ENCODE data around the gene KRTAP10-10.
"Not testable (repeated sequence)": the region's sequence is repeated elsewhere in the genome, so short reads cannot be mapped to it uniquely, and the experiment has no call there.

KRTAP10-10 gene, protein sequence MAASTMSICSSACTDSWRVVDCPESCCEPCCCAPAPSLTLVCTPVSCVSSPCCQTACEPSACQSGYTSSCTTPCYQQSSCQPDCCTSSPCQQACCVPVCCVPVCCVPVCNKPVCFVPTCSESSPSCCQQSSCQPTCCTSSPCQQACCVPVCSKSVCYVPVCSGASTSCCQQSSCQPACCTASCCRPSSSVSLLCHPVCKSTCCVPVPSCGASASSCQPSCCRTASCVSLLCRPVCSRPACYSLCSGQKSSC

DNA sequence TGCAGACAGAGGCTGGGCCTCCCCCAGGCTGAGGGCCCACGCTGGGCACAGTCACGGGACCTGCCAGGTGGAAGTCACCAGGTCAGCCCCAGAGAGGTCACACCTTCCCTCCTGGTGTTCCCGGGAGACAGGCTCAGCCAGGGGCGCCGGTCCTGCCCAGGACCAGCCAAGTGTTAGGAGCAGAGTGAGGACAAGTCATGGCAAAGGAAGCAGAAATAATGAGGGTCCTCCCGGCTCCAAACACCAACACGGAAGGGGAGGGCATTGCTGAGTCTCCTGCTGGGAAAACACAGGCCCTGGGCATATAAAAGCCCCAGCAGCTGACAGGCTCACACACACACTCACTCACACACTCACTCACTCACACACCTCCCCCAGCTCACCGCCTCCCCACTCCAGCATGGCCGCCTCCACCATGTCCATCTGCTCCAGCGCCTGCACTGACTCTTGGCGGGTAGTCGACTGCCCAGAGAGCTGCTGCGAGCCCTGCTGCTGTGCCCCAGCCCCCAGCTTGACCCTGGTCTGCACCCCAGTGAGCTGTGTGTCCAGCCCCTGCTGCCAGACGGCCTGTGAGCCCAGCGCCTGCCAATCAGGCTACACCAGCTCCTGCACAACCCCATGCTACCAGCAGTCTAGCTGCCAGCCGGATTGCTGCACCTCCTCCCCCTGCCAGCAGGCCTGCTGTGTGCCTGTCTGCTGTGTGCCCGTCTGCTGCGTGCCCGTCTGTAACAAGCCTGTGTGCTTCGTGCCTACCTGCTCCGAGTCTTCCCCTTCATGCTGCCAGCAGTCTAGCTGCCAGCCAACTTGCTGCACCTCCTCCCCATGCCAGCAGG lies at the start of gene KRTAP10-10:
Gene KRTAP10-10, plus strand, starts transcription at position 339 of the 833 bp plus-strand sequence. Its CDS starts 62 bp downstream, at position 401.
- DNase-seq (ENCODE audit: low read depth in 2 of 3, low spot score in 2 of 3): no peak

DNA sequence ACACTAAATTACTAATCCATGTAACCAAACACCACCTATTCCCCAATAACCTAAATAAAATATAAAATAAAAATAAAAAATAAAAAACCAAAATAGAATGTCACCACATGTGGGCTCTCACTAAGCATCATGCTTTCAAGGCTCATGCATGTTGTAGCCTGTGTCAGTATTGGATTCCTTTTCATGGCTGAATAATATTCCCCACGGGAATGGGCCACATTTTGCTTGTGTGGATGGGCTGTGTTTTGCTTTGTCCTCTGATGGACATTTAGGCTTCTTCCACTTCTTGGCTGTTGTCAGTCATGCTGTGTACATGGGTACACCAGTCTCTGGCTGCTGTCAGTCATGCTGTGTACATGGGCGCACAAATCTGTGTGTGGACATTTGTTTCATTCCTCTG lies 48.1 kb upstream of the KRTAP10-10 start:
- no peak for DNase-seq (ENCODE audit: low read depth in 2 of 3, low spot score in 2 of 3)

DNA sequence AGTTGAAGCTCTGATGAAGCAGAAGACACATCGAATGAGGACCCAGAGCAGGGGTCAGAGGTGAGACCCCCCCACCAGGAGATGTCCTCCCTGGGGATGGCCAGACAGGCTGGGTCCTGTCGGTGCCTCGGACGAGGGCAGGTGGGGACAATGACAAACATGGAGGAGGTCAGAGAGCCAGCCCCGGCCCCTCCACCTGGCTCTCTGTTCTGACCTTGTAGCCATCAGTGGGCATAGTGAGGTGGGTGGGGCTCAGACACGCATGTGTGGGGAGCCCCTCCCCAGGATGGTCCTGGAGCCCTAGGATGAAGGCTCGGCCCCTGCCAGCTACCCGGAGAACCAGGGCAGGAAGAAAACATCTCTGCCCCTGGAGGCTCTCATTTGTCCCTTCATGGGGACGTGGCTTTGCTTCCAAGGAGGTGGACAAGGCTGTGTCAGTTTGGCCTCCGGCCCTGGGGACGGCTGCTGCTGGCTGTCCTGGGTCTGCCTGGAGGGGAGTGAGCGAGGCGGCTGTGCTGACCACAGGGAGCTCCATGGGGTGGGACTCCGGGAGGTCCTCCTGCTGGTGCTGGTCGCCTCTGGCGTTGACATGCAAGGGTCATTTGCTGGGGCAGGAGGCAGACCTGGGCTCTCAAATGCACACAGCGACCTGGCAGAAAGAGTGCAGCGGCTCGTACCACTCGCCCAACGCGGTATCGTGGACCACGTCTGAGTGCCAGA lies 47.4 kb upstream of the KRTAP10-10 start:
- DNase-seq (ENCODE audit: low read depth in 2 of 3, low spot score in 2 of 3): no peak

DNA sequence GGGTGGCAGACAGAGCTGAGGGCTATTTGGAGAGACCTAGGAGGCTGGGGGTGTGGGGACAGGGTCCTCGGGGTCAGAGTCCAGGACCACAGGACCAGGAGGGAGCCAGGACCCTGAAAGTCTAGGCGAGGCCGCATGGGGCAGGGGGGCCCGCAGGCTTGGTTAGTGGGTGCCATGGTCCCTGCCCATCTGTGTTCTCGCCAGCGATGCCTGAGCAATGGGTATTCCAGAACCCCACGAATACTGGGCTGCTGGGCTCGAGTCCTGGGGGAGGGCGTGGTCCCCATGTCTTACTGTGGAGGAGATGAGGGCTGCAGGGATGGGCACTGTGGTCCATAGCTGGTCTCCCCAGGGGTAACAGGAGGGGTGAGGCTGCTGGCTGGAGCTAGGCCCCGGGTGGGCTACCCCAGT lies 46.8 kb upstream of the KRTAP10-10 start:
- no peak for DNase-seq (ENCODE audit: low read depth in 2 of 3, low spot score in 2 of 3)

DNA sequence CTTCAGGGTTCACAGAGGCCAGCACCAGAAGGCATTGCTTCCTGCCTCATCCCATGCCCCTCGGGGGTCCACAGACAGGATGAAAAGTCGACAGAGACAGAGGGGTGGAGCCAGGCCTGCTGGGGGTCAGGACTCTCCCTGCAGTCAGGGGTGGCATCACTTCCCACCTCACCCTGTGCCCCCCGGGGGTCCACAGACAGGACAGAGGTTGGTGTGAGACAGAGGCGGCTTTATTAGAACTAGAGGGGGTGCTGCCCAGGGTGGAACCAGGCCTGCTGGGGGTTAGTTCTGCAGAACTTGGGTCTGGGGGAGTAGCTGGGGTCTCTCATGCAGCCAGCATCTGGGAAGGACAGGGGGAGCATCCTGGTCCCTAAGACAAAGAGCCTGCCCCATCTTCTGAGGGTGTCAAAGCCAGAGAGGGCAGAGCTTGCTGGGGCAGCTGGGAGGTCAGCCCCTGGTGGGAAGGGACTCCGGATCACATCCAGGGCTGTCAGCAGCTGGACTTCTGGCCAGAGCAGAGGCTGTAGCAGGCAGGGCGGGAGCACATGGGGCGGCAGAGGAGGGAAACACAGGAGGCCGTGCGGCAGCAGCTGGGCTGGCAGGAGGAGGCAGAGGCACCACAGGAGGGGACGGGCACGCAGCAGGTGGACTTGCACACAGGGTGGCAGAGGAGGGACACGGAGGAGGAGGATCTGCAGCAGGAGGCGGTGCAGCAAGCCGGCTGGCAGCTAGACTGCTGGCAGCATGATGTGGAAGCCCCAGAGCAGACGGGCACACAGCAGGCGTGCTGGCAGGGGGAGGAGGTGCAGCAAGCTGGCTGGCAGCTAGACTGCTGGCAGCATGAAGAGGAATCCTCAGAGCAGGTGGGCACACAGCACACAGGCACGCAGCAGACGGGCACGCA lies 46.0 kb upstream of the KRTAP10-10 start:
- not testable (repeated sequence) for DNase-seq (ENCODE audit: low read depth in 2 of 3, low spot score in 2 of 3)

DNA sequence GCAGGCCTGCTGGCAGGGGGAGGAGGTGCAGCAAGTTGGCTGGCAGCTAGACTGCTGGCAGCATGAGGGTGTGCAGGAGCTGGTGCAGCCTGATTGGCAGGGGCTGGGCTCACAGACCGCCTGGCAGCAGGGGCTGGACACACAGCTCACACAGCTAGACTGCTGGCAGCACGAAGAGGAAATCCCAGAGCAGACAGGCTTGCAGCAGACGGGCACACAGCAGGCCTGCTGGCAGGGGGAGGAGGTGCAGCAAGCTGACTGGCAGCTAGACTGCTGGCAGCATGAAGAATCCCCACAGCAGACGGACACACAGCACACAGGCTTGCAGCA lies 45.4 kb upstream of the KRTAP10-10 start:
- not testable (repeated sequence) for DNase-seq (ENCODE audit: low read depth in 2 of 3, low spot score in 2 of 3)

DNA sequence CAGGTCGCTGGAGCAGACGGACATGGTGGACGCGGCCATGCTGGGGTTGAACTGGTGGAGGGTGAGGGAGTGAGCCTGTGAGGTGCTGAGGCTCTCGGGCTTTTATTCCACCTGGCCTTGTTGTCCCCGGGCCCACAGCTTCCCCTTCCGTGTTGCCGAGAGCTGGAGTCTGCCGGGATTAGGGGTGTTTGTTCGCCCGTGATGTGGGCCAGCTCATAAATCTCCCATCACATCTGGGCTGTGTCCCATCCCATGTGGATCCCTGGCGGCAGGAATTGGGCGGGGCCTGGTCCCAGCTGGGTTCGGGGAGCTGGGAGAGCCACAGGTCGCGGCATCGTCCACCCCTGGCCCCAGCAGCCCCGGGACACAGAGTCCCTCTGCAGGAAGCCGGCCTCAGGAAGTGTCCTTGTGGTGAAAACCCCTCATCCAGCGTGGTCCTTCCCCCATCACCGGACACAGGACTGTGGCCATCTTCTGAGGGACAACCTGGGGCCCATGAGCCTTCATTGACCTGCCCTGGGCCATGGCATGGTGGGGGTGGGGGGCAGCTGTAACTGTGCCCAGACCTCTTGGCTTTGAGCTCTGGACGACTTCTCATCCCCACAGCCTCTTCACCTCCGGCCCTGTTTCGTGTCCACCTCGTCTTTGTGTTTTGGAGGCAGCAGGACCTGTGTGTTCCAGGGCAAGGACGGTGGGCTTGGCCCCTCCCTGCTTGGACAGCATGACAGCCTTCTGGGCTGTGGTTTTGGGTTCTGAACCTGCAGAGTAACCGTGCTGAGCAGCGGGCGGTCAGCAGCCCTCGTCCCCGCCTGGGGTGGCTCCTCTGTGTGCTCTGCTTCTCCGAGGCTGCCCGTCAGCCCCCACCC lies 44.5 kb upstream of the KRTAP10-10 start, which contains the start of gene KRTAP10-6:
Gene KRTAP10-6, minus strand, starts transcription at position 60 of the 866 bp plus-strand sequence. Its CDS starts 21 bp downstream, at position 39.
- no peak for DNase-seq (ENCODE audit: low read depth in 2 of 3, low spot score in 2 of 3)

DNA sequence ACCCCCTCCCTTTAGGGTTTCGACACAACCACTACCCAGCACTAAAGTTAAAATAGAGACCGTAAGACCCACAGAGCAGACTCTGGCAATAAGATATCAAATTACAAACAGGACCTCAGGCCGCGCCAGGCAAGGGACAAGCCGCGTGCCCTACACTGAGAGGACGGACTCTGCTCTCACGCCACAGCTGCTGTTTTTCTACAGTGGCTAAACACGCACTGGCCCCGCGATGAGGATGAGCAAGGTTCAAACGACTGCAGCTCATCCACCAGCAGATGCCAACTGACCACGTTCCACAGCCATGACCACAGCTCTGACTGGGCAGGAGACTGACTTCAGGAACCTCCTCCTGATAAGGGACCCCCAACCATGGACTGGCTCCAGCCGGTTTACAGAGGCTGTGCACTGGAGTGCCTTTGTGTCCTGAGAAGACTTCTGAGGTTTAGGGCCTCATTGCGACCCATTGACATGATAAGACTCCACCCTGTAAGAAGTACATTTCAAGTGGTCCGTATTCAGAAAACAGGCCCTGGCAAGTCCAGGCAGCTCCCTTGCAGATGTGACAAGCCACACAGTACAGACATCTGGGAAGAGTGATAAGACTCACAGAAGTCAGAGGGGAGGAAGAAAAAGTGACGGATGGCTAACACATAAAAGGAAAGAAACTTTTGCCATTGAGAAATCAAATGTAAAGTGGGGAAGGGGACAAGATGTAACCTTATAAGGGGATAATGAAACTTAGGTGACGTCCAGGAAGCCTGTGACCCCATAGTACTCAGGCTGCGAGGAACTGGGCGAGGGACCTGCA lies 43.4 kb upstream of the KRTAP10-10 start:
- no peak for DNase-seq (ENCODE audit: low read depth in 2 of 3, low spot score in 2 of 3)

DNA sequence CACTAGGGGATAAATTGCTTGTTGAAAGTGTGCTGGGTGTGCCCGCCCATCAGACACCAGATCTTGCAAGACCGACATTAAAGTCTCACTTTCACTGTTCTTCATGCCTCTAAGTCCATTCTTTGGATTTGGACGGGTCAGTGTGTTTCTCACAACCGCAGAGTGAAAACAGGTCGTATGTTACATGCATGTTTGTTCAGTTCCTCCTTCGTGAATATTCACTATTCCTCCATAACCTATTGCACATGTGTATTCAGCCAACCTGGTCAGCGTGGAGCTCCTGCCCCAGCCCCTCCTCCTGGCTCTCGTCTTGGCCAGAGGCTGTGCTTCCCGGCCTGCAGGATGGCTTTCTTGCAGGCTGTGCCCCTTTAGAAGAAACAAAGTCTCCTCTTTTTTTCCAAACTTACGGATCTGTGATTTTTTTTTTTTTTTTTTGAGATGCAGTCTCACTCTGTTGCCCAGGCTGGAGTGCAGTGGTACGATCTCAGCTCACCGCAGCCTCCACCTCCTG lies 42.7 kb upstream of the KRTAP10-10 start:
- no peak for DNase-seq (ENCODE audit: low read depth in 2 of 3, low spot score in 2 of 3)

DNA sequence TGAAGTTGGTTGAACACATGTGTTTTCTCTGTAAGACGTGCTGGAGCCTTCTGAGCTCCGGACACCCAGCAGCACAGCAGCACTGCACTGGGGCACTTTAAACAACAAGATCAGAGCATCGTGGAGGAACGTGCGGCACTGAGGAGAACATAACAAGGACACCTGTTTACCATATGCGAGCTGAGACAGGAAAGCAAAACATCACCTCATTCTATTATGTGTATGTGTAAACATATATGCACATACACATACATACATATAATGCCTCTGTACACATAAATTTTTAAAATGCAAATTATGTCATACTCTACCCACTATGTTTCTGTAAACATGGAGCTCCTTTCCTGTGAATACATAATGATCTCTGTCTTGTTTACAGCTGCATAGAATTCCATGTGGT lies 41.6 kb upstream of the KRTAP10-10 start:
- no peak for DNase-seq (ENCODE audit: low read depth in 2 of 3, low spot score in 2 of 3)

DNA sequence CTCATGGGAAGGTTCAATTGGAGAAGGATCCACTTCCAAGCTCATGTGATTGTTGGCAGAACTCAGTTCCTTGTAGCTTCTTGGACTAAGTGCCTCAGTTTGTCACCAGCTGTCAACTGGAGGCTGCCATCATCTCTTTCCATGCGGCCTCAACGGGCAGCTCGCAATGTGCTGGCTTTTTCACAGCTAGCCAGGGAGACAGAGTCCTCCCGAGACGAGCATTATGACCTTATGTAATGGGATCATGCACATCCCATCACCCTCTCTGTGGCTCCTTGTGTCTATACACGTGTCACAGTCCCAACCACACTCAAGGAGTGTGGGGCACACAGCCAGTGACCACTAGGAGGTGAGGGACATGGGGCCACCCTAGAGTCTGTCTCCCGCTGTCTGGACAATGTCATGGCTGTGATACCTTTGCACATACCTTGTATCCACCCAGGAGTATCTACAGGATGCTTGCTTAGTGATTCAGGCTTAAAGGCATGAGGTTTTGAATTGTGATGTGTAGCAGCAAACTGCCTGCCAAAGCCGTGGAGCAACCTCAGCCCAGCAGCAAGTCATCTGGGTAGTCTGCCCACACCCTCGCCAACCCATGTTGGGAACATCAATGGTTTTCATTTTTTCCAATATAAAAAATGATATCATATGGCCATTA lies 41.0 kb upstream of the KRTAP10-10 start:
- DNase-seq (ENCODE audit: low read depth in 2 of 3, low spot score in 2 of 3): no peak

DNA sequence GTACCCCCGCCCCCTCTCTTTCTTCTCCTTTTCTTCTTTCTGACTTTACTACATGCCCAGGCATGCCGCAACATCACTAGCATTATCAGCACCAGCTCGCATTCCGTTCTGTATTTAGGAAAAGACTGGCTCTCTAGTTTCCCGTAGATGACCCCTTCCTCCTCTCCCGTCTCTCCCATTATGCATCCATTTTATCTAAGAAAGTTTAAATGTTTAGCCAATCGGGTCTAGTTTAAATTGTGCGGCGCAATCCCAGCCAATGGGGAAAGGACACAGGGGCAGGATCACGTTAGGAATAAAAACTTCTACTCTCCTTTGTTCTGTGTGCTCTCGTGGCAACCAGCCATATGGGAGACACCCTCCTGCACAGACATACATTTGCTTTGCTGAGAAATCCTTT lies 39.1 kb upstream of the KRTAP10-10 start:
- no peak for DNase-seq (ENCODE audit: low read depth in 2 of 3, low spot score in 2 of 3)

DNA sequence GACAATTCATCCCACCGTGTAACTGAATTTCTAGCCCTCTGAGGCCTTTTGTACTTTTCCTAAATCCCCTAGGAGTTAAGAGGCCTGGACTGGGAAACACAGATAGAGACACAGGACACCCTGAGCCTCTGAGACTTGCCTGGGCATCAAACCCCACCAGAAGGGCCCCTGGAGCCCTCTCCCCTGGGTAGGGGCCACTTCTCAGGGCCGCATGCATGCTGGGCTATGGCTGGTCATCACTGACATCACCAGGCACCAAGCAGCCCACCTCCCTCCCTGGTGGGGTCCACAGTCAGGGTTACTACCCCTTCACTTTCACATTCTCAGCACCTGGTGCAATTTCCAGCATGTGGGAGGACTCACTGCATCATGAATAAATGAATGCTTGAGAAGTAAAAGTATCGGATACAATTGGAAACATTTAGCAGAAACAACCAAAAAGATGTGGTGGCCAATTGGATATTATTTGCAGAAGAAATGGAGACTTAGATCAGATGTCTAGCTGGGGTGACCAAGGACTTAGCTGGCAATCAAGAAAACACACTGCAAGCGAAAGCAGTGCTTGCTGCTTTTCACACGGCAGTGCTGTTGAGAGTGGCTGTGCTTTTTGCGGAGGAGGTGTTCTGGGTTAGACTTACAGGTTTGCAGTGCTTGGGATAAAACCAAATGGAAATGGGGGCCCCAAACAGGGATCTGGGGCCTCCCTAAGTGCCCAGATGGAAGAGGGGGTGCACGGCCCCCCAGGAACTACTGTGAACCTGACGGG lies 37.7 kb upstream of the KRTAP10-10 start:
- DNase-seq (ENCODE audit: low read depth in 2 of 3, low spot score in 2 of 3): no peak

DNA sequence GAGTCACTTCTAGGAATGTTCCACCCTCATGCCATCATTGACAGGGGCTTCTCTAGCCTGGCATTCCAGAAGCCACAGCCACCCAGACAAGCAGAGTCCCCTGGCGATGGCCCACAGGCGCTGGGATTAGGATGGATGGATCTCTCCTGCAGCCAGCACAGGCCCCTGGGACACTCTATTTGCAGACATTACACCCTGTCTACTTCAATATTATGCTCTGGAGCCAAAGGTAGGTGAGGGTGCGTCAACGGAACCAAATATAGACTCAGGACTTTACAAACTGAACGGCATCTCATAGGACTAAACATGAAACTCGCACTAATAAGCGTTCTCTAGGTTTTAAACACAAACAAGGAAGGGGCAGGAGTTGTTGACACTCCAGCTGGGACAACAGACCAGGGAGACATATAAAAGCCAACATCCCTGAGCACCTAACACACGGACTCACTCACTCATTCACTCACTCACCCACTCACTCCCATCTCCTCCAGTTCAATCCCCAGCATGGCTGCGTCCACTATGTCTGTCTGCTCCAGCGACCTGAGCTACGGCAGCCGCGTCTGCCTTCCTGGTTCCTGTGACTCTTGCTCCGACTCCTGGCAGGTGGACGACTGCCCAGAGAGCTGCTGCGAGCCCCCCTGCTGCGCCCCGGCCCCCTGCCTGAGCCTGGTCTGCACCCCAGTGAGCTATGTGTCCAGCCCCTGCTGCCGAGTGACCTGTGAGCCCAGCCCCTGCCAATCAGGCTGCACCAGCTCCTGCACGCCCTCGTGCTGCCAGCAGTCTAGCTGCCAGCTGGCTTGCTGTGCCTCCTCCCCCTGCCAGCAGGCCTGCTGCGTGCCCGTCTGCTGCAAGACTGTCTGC lies 36.8 kb upstream of the KRTAP10-10 start, which contains the start of gene KRTAP10-7:
Gene KRTAP10-7, plus strand, starts transcription at position 480 of the 861 bp plus-strand sequence. Its CDS starts 25 bp downstream, at position 505.
- DNase-seq (ENCODE audit: low read depth in 2 of 3, low spot score in 2 of 3): not testable (repeated sequence)

DNA sequence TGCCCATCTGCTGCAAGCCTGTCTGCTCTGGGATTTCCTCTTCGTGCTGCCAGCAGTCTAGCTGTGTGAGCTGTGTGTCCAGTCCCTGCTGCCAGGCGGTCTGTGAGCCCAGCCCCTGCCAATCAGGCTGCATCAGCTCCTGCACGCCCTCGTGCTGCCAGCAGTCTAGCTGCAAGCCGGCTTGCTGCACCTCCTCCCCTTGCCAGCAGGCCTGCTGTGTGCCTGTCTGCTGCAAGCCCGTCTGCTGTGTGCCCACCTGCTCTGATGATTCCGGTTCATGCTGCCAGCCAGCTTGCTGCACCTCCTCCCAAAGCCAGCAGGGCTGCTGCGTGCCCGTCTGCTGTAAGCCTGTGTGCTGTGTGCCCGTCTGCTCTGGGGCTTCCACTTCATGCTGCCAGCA lies 36.1 kb upstream of the KRTAP10-10 start:
- DNase-seq (ENCODE audit: low read depth in 2 of 3, low spot score in 2 of 3): not testable (repeated sequence)

All from activated CD8-positive, alpha-beta memory T cell treated with anti-CD3 and anti-CD28 coated beads for 48 hours (primary cell).